HG02623 (cell line): ENCODE measurements around the gene EPB41L1.
"Not testable (repeated sequence)": the region's sequence is repeated elsewhere in the genome, so short reads cannot be mapped to it uniquely, and the experiment has no call there.

Source experiments
- ATAC-seq: cut with Tn5 transposase; IDR thresholded peaks from one replicate; pipeline ENCODE4 v1.9.1; 2021; ENCODE audit warnings: moderate library complexity; ENCODE audit not compliant: unreplicated experiment

EPB41L1 gene

DNA sequence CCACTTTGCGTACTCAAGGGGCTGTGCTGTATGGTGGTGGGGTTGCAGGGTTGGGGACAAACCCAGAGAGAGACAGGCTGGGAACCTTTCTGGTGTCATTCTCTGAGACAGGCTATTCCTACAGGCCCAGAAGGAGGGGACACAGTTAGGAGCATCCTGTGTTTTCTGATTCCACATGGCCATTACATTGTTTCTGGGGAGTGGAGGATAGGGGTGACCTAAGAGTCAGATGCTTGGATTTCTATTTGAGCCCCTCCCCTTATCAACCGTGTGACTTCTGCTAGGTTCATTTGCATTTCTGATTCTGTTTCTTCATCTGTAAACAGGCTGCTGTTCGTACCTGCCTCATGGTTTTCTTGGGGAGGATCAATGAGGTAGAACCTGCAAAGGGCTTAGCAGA, 29.4 kb upstream of the EPB41L1 start:
- no peak for ATAC-seq

DNA sequence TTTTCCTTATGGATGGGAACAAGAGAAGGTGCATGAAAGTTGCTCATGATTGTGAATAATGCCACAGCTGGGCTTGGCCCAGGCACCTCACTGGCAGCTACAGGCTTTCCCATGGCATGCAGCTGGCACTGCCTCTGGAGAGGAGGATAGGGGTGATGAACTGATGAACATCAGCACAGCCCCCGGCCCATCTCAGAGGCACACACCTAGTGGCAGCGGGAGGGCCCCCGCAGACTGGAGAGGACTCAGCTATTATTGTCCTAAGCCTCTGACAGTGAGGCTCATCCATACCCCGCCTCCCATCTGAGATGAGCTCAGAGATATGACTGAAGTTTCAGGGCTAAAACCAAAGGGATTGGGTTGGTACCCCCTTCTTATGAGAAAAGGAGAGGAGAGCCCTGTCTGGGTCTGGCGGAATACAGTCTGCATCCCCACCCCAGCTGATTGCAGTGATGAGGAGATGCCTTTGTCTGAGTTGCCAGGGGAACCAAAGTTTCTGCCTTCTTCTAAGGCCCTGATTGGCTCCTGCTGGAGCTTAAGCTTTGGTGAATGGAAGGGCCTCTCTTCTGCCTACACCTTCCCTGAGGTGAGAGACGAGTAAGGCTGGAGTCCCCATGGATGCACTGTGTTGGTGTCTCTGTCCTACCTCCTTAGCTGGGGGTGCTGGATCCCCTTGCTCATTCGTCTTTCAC, 27.6 kb upstream of the EPB41L1 start:
- no peak for ATAC-seq

DNA sequence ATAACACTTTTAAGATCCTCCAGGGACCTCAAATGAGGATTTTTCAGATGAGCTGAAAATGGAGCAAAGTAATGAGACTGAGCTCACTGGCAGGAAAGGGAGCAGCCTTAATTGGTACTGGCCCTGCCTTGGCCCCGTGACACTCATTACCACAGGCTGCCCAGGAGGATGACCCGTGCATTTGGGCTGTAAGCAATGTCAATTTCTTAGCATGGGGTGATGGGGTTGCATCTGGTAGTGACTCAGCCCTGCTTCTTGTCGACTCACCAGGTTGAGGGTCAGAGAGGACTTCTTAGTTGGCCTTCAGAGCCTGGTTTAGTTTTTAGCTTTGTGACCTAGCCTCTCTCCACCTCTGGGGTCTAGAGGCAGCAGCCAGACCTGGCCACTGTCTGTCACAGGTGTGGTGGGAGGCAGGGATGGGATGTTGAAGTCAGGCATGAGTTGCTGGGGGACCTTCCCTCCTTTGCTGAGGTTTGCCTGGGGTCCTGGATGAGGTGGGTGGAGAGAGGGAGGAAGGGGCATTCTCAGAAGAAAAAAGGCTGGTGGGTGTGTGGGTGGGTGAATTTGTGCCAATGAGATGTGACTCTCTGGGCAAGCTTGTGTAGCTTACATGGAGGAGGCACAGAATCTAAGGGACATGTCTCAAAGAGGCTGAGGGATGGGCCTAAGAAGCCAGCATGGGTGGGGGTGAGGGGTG, 25.9 kb upstream of the EPB41L1 start:
- no peak for ATAC-seq

DNA sequence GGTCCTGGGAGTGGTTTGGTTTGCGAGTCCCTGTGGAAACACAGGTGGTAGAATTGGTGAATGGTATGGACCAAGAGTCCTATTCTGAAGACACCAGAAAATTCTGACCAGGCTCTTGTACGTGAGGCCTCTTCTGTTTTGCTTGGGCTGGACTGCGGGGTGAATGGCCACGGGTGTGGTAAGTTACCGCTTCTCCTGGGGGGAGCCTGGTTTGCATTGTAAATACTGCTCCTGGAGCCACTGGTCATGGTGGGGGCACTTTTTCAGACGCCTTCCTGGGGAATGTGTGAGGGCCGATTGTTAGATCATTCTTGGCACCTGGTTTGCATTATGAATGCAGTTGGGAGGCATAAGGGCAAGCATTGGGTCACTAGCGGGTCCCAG, 25.4 kb upstream of the EPB41L1 start:
- no peak for ATAC-seq

DNA sequence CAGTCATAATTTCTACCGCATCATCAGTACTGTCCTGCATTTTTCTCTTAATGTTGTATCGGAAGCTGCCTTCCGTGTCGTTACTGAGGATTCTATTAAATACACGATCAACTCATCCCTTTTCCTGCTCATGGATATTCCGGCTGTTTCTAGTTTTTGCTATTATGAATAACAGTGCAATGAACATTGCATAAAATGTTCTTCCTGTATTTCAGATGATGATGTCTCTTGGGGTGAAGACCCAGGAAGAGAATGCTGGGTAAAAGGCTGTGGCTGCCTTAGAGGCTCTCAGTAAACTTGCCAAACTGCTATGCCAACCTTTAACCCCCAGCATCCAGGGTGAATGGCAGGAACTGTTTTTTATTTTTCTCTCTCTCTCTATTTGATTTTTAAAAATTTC, 24.1 kb upstream of the EPB41L1 start:
- no peak for ATAC-seq

DNA sequence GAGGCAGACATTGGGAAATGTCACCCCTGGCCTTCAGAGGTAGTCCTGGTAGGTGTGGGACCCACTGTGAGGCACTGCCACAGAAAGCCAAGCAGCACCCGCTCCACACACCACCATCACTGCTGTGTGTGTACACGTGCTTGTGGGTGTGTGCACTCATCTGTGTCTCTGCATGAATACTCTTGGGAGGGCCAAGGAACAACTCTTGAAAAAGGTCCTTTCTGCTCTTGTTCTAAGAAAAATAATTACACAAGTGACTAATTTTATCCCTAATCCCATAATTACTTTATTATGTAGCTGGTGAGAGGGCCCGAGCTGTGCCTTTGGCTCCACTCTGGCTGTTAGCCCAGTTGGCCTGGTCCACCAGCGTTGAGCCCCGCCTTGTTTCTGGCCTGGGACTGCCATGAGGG, 21.7 kb upstream of the EPB41L1 start:
- no peak for ATAC-seq

DNA sequence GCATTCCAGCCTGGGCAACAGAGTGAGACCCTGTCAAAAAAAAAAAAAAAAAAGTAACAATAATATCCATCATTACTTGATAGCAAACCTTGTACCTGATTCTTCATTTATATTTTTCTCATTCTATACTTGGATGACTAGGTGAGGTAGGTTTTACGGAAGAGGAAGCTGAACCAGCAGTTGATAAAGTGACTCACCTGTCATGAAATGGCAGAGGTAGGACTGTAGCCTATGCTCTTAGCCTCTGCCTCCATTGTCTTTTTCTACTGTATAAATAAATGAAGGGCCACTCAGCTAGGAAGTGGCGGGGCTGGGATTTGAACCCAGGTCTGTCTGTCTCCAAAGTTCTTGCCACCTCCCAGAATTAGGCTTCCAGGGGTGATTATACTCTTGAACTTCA, 20.7 kb upstream of the EPB41L1 start:
- no peak for ATAC-seq

DNA sequence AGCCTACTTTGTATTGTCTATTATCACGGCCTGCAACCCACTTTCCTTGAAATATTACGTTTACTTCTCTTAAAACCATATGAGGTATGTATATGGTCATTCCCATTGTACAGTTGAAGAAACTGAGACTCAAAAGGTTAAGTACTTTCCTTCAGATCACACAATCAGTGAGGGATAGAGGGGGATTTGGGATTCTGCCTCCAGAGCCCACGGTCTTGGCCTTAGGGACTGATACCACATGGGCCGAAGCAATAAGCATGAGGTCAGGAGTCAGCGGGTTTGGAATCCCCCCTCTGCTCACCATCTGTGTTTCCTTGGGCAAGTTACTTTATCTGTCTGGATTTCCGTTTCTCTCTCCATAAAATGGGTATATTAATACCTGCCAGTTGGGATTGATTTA, 19.4 kb upstream of the EPB41L1 start:
- no peak for ATAC-seq

DNA sequence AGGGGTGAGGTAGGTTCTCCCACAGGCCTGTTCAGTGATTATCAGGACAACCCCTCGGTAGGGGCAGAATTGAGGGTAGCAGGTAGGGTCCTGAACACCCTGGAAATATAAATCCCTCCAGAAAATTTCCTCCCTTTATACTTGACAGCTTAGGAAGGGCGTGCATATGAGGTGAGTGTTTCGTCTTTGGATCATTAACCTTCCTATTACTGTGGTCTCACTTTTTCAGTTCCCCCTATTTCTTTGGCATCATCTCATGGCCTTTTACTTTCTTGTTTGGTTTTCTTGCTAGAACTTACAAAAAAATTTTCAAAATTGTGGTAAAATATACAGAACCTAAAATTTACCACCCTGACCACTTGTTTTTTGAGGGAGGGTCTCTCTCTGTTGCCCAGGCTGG, 18.7 kb upstream of the EPB41L1 start:
- ATAC-seq, result no peak

DNA sequence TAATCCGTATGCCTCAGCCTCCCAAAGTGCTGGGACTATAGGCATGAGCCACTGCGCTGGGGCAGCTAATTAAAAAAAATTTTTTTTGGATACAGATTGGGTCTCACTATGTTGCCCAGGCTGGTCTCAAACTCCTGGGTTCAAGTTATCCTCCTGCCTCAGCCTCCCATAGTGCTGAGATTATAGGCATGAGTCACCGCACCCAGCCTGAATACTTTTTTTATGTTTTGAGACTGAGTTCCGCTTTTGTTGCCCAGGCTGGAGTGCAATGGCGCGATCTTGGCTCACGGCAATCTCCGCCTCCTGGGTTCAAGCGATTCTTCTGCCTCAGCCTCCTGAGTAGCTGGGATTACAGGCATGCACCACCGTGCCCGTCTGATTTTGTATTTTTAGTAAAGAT, 17.2 kb upstream of the EPB41L1 start:
- ATAC-seq, result not testable (repeated sequence)

DNA sequence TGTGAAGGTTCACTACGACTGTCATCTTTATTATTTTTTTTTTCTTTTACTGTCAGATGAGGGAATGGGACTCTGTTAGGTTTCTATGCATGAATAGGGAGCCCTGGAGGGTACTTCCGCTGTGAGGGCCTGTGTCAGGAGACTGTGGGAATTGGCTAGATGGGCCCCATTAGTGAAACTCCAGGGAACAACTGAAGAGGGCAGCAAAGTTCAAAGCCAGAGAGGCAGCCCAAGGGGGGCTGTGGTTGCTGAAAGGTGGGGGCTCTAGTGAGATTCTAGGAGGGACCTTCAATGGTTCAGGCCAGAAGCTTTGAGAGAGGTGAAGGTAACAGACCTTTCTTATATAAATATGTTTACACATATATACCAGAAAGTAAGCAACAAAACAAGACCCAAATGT, 13.2 kb upstream of the EPB41L1 start:
- no peak for ATAC-seq

DNA sequence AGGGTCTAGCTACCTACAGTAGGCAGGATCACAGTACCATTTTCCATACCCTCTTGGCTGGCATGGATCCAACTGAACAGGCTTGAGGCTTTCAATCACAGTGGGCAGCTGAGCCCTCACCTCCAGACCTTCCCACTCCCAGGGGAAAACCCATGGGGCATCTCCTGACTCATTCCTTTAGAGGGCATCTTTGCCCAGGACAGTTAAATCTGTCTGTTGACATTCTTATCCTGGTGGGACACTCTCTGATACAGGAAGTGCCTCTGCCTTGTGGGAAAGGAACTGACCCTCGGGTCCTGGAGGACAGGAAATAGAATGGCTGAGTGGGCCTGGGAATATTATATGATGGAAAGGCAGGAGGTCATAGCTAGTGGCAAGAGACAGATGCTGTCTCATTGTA, 10.2 kb upstream of the EPB41L1 start:
- no peak for ATAC-seq

DNA sequence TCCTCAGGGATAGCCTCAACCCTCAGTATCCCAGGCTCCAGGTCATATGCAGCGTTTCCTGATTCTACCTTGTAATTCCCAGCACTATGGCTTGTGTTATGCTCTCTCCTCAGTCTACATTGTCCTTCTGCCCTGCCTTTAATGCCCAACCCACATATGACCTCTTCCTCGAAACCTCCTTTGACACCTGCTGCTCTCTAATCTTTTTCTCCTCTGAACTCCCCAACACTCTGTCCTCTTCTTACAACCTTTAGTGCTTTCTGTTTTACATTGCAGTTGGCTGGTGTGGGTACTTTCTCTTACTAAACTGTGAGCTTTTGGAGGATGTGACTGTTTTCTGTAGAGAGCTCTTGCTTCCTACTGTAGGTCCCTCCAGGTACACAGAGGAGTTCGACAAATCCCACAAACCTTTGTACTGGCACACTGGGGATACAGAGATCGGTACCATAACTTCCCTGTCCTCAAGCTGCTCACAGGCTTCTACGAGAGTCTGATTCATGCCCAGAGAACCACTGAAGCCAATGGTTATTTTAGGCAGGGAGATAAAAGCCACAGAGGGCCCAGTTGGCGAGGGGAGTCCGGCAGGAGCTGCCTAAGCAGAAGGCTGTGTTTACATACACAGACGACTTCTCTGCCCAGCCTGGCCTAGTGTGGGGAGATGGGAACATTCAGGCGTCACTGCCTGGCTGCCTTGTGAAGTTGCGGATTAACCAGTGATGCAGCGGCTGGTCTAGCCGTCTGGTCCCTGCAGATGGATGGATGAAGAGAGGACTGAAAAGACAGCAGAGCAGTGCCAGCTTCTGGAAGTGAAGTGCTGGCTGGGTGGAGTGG, 8.4 kb upstream of the EPB41L1 start:
- no peak for ATAC-seq

DNA sequence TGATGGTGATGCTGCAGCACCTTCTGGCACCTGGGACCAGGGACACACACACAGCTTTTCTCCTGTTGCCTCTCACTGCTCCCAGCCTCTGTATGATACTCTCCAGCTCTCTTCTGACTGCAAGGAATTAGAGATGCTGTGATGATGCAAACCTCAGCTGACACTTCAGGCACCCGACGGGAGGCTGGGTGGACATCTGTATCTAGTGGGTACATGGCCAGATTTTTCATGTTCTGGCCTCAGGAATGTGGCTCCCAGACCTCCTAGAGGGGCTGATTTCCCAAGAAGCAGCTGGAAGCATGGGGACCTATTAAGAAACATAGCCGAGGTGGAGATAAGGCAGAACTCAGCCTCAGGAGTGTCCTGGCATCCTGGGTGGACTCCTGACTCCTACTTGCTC, 6.8 kb upstream of the EPB41L1 start:
- no peak for ATAC-seq

DNA sequence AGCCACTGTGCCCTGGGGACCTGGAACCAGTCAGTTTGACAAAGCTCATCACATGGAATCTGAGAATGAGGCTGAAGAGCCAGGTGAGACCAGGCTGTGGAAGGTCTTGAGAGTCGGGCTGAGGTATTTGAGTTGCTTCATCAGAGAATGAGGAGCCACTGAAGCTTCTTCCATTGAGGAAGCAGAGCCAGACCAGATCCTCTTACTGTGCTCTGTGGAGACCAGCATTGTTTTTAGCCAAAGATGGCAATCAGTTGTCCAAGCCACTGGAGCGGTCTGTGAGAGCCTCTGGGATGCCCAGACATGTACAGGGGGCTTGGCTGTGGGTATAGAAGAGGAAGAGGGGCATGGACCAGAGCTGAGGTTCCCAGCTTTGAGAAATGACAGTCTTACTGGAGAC, 6.1 kb upstream of the EPB41L1 start:
- ATAC-seq, result no peak

DNA sequence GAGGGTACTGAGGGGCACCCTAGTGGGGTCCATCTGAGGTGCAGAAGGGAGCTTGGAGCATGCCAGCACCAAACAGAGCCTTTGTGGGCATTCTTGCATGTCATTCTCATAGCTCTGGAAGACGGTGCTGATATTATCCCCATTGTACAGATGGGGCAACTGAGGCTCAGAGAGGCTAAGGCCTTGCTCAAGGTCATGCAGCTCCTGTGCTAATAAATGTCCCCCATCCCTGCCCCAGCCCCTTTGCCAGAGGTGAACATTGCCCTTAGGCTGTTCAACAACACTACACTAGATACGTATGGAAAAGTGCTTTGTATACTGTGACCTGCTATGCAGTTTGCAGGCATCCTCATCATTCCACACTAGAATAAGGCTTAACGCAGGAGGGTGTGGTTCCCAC, 5.5 kb upstream of the EPB41L1 start:
- ATAC-seq, result no peak

DNA sequence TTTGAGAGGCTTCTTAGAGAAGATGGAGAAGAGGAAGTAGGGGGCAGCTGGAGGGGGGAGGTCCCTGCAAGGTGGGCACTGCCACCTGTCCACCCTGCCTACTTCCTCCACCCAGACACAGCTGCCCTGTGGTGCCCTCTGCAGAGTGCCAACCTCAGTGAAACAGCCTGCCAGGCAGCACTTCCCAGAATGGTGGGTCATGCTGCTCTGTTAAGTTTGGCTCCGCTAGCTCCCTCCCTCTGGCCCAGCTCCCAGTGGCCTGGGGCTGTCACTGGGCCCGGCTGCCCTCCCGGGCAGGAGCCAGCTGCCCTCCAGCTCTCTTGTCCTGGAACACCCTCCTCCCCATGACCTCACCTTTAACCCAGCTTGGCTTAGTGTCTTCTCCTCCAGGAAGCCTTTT, 5.1 kb upstream of the EPB41L1 start:
- ATAC-seq, result no peak

DNA sequence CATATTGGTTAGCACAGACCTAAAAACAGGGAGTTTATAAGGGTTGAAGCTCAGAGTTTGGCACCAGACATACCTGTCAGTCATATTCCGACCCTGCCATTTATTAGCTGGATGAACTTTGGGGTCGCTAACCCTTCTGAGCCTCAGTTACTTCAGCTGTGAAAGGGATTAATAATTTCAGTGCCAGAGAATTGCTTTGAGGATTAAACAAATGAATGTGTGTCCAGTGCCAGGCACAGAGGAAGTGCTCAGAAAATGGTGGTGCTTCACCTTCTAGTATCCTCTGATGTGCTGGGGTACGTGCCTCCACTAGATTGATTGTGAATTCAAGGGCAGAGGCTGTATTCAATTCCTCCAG, 4.1 kb upstream of the EPB41L1 start:
- ATAC-seq, result no peak

DNA sequence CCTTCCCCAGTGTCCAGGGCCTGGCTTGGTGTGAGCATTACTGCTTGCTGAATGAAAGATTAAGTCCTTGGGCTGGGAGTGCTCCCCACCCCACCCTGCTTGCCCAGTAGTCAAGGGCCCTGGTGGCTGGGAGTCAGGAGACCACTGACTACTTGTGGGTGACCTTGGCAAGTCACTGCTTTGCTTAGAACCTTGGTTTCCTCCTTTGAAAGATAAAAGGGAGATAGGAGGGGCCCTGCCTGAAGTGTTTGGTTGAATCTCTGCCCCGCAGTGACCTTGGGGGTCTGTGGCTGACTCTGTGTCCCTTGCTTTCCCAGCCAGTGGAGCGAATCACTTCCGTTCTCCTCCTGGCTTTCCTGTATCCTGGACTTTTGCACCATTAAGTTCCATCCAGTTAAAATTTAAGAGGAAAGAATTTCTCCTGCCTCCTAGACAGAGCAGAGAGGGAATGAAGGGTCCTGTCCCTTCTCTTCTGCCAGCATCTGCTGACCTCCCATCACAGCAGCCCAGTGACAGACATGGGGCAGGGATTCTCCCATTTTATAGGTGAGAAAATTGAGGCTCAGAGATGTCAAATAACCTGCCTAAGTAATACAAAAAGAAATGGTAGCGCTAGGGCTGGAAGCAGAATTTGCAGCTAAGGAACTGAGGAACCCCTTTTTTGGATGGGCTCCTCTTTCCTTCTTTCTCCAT, 3.5 kb upstream of the EPB41L1 start:
- no peak for ATAC-seq

DNA sequence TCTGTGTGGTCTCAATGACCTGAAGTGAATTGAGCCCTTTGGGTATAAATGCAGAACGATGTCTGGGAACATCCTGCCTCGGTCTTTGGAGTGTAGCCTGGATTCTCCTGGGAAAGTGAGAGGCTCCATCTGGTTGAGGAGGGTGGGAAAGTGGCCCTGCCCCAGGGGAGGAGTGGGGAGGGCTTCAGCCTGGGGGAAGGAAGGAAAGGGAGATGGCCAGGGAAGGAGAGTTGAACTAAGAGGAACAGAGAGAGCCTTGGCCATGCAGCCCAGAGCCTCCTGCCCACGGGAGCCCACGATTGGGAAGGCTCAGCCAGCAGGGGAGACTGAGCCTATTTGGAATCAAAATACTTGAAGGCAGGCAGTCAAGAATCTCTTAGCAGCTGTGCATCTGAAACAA, 2.3 kb upstream of the EPB41L1 start:
- ATAC-seq, result no peak

DNA sequence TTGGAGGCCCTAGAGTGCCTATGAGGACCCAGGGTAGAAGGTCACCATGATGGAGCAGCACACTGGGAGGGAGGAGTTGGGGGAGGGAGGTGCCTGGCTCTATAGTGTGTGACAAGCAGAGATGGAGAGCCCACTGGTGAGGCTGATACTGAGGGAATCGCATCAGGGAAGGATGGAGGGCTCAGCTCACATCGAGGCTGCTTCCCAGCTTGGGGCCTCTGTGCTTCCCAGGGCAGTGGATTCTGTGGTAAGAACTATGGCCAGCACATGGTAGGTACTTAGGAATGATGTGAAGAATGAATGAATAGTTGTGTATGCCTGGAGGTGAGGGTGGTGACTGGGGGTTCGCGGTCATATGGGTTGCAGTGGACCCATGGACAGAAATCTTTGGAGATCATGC, 1.3 kb upstream of the EPB41L1 start:
- no peak for ATAC-seq
